Measurements from ENCODE around the gene TRDMT1.

The TRDMT1 gene

DNA sequence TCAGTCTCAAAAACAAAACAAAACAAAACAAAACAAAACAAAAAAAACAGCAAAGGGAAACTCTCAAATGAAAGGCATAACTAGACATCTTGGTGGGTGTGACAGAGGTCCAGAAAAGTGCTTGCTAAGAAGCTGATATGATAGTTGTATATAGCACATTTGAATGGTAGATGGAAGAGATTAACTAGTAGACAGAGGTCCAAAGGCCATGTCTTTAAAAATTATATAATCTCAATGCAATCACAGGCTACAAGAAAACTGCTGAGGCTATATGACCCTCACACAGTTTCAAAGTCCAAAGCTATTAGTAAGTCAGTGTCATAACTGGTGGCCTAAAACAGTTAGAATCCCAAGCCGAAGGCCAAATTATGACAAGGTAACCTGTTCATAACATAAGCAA, 56.2 kb downstream of the TRDMT1 start:
- Mint-ChIP-seq H3K36me3 (ENCODE audit: insufficient read depth) (peaks cover 4% of the 10 kb centered on the region), H3K4me3 (no peak overlapping the region), H3K27me3 (no peaks in the 10 kb centered on the region), H3K27ac (peak overlapping the region; percentile 22 to 85), H3K9me3 (peaks cover 0 to 2% of the 10 kb centered on the region in 2 donors), H3K4me1 (ENCODE audit: low read depth in 2 of 2) (peaks cover 7 to 8% of the 10 kb centered on the region in 2 donors)
- DNase-seq (no peak), ATAC-seq (replicated peaks) (no peak)

DNA sequence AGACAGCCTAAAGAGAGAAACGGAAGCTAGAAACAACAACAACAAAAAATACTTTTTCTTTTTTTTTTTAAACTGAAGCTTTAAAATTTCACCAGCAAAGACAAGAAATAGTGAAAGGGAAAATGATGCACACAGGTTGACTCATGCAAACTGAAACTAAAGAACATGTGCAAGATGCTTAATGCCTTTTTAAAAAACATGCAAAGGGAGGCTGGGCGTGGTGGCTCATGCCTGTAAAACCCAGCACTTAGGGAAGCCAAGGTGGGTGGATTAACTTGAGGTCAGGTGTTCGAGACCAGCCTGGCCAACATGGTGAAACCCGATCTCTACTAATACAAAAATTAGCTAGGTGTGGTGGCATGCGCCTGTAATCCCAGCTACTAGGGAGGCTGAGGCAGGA, 56.7 kb downstream of the TRDMT1 start:
- peak; percentile 29 for ATAC-seq (replicated peaks)
- Mint-ChIP-seq H3K27me3 (no peaks in the 10 kb centered on the region), H3K4me3 (no peak overlapping the region), H3K27ac (peak overlapping the region; percentile 22 to 85), H3K36me3 (ENCODE audit: insufficient read depth) (peaks cover 4% of the 10 kb centered on the region), H3K4me1 (ENCODE audit: low read depth in 2 of 2) (peaks cover 7 to 8% of the 10 kb centered on the region in 2 donors), H3K9me3 (peaks cover 0 to 2% of the 10 kb centered on the region in 2 donors)
- peak in 1 of 3 experiments; percentile 1 for DNase-seq

- Mint-ChIP-seq H3K36me3 (ENCODE audit: insufficient read depth) (peaks cover 4% of the 10 kb centered on the region), H3K27me3 (no peaks in the 10 kb centered on the region), H3K9me3 (peaks cover 0 to 2% of the 10 kb centered on the region in 2 donors), H3K4me3 (no peak overlapping the region), H3K4me1 (ENCODE audit: low read depth in 2 of 2) (peaks cover 7 to 8% of the 10 kb centered on the region in 2 donors), H3K27ac (no peak overlapping the region)
- DNase-seq: no peak
- ATAC-seq (replicated peaks): no peak
Observed at GRCh38 chr10:17144032-17144431, 57.4 kb downstream of the TRDMT1 start.

DNA sequence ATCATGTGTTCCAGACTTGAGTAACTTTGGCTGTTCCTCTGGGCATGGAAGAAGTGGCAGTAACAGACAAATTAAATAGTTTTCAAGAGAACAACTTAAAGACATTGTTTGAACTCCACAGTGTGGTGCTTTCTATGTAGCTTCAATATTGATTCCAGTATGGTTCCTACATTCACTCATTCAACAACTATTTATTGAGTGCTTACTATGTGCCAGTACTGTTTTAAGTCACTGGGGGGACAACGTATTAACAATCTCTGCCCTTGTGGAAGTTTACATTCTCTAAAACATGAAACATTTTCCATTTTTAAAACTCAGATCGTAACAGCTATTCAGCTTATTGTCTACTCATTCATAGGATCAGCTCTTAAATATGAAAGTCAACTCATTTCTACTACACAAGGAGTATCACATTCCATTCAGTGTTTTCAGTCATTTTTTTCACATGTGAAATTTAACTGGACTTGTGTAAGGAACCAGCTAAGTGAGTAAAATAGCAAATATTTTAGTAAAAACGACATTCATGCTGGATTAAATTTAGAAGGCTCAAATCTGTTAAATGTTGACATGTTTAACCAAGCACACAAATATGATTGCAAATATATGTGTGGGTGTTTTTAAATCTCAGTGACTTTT, 58.3 kb downstream of the TRDMT1 start:
- Mint-ChIP-seq H3K9me3 (peaks cover 0 to 2% of the 10 kb centered on the region in 2 donors), H3K27me3 (no peaks in the 10 kb centered on the region), H3K27ac (no peak overlapping the region), H3K36me3 (ENCODE audit: insufficient read depth) (peaks cover 4% of the 10 kb centered on the region), H3K4me1 (ENCODE audit: low read depth in 2 of 2) (peaks cover 7 to 8% of the 10 kb centered on the region in 2 donors), H3K4me3 (no peak overlapping the region)
- ATAC-seq (replicated peaks) (no peak), DNase-seq (no peak)

- Mint-ChIP-seq H3K4me3 (no peak overlapping the region), H3K27ac (no peak overlapping the region), H3K36me3 (ENCODE audit: insufficient read depth) (peaks cover 4% of the 10 kb centered on the region), H3K9me3 (peaks cover 0 to 2% of the 10 kb centered on the region in 2 donors), H3K27me3 (no peaks in the 10 kb centered on the region), H3K4me1 (ENCODE audit: low read depth in 2 of 2) (peaks cover 7 to 8% of the 10 kb centered on the region in 2 donors)
- DNase-seq (no peak), ATAC-seq (replicated peaks) (no peak)
Observed at GRCh38 chr10:17141504-17142229, 59.8 kb downstream of the TRDMT1 start.

- Mint-ChIP-seq H3K4me1 (ENCODE audit: low read depth in 2 of 2) (peaks cover 7 to 8% of the 10 kb centered on the region in 2 donors), H3K4me3 (no peak overlapping the region), H3K36me3 (ENCODE audit: insufficient read depth) (peaks cover 4% of the 10 kb centered on the region), H3K27me3 (no peaks in the 10 kb centered on the region), H3K27ac (no peak overlapping the region), H3K9me3 (peaks cover 0 to 2% of the 10 kb centered on the region in 2 donors)
- ATAC-seq (replicated peaks) (no peak), DNase-seq (no peak)
Observed at GRCh38 chr10:17140386-17140761, 61.1 kb downstream of the TRDMT1 start.

- H3K36me3 Mint-ChIP-seq (ENCODE audit: insufficient read depth): no peaks in the 10 kb centered on the region
- no peak overlapping the region for H3K27ac Mint-ChIP-seq
- DNase-seq (no peak), ATAC-seq (replicated peaks) (no peak)
- H3K9me3 Mint-ChIP-seq: peaks cover 0 to 2% of the 10 kb centered on the region in 2 donors
- H3K4me3 Mint-ChIP-seq: no peak overlapping the region
- no peaks in the 10 kb centered on the region for H3K4me1 Mint-ChIP-seq (ENCODE audit: low read depth in 2 of 2)
- no peaks in the 10 kb centered on the region for H3K27me3 Mint-ChIP-seq
Observed at GRCh38 chr10:17138460-17139042, 62.9 kb downstream of the TRDMT1 start.

DNA sequence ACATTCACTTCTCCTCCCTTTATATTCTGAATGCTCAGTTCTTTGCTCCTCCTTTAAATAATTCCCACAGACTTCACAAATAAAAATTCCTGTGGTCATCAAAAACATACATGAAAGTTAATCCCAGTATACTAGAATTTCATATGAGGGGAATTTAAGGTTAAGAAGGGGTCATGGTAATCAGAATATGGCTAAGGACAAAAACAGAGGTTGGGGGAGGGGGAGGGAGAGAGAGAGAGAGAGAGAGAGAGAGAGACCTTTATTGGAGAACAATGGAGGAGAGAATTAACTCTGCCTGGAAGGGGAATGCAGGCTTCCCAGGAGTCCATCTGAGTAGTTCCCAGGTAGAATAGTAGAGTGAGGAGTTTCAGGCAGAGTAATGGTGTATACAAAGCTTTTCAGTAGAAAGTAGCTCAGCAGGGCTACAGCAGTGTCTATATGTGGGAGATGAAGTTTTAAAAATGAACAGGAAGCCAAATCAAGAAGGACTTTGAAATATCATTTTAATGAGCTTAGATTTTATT, 66.7 kb downstream of the TRDMT1 start:
- H3K27me3 Mint-ChIP-seq: no peaks in the 10 kb centered on the region
- no peaks in the 10 kb centered on the region for H3K36me3 Mint-ChIP-seq (ENCODE audit: insufficient read depth)
- H3K4me3 Mint-ChIP-seq: no peak overlapping the region
- ATAC-seq (replicated peaks) (no peak), DNase-seq (no peak)
- H3K27ac Mint-ChIP-seq: peak overlapping the region in 1 of 2 donors; percentile 53
- H3K4me1 Mint-ChIP-seq (ENCODE audit: low read depth in 2 of 2): no peaks in the 10 kb centered on the region
- H3K9me3 Mint-ChIP-seq: no peaks in the 10 kb centered on the region

GRCh38 chr10:17134282-17134681, 67.2 kb downstream of the TRDMT1 start:
- Mint-ChIP-seq H3K4me1 (ENCODE audit: low read depth in 2 of 2) (no peaks in the 10 kb centered on the region), H3K4me3 (no peak overlapping the region), H3K36me3 (ENCODE audit: insufficient read depth) (no peaks in the 10 kb centered on the region), H3K27ac (peak overlapping the region in 1 of 2 donors; percentile 53), H3K9me3 (no peaks in the 10 kb centered on the region), H3K27me3 (no peaks in the 10 kb centered on the region)
- DNase-seq (no peak), ATAC-seq (replicated peaks) (no peak)

GRCh38 chr10:17129741-17130140, 71.7 kb downstream of the TRDMT1 start, which contains the start of gene CUBN:
Gene CUBN, minus strand, starts transcription at chr10:17129811. Its CDS starts 46 bp downstream, at chr10:17129765.
- peaks cover 0 to 4% of the 10 kb centered on the region in 2 donors for H3K4me1 Mint-ChIP-seq (ENCODE audit: low read depth in 2 of 2)
- DNase-seq (no peak), ATAC-seq (replicated peaks) (no peak)
- H3K4me3 Mint-ChIP-seq: no peak within 1 kb of the TSS
- no peaks in the 10 kb centered on the region for H3K9me3 Mint-ChIP-seq
- H3K27ac Mint-ChIP-seq: no peak within 1 kb of the TSS
- H3K27me3 Mint-ChIP-seq: no peaks in the 10 kb centered on the region
- no peaks in the 10 kb centered on the region for H3K36me3 Mint-ChIP-seq (ENCODE audit: insufficient read depth)

DNA sequence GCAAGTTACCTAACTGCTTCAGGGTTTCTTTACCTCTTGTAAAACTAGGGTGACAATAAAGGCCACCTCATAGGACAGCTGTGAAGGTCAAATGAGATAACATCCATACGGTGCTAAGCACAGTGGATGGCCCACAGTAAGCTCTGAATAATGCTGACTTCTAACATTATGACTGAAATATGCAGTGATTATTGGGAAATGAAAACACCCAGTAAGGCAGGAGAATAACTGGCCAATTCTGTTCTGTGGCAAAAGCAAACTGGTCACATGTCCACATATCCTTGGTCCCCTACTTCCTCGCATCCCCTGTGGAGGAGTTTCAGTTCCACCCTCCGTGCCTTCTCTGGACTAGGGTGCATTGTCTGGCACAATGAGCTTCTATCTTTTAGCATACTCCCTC, 73.2 kb downstream of the TRDMT1 start:
- no peak overlapping the region for H3K27ac Mint-ChIP-seq
- H3K4me3 Mint-ChIP-seq: no peak overlapping the region
- no peak for DNase-seq
- no peaks in the 10 kb centered on the region for H3K9me3 Mint-ChIP-seq
- H3K27me3 Mint-ChIP-seq: no peaks in the 10 kb centered on the region
- peaks cover 0 to 4% of the 10 kb centered on the region in 2 donors for H3K4me1 Mint-ChIP-seq (ENCODE audit: low read depth in 2 of 2)
- H3K36me3 Mint-ChIP-seq (ENCODE audit: insufficient read depth): no peaks in the 10 kb centered on the region
- ATAC-seq (replicated peaks): no peak

DNA sequence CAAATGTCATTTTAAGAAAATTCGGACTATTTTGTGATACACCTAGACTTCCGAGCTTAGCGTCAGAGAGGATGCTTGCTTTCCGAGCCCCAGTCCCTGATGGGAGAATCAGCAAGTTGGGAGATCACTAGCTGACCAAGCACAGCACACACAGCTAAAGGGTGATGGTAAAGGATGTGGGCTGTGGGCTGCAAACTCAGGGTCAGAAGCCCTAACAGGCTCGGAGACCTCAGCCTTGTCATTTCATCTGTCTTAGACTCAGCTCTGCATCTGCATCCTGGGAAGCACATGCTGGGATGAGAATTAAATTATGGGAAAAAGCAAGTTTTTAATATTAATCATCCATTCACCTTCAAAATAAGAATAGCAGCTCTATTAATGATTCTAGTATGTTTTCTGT, 75.1 kb downstream of the TRDMT1 start:
- no peak overlapping the region for H3K4me3 Mint-ChIP-seq
- no peaks in the 10 kb centered on the region for H3K27me3 Mint-ChIP-seq
- no peaks in the 10 kb centered on the region for H3K9me3 Mint-ChIP-seq
- peaks cover 0 to 4% of the 10 kb centered on the region in 2 donors for H3K4me1 Mint-ChIP-seq (ENCODE audit: low read depth in 2 of 2)
- peaks cover 6% of the 10 kb centered on the region for H3K36me3 Mint-ChIP-seq (ENCODE audit: insufficient read depth)
- no peak overlapping the region for H3K27ac Mint-ChIP-seq
- ATAC-seq (replicated peaks) (no peak), DNase-seq (no peak)

DNA sequence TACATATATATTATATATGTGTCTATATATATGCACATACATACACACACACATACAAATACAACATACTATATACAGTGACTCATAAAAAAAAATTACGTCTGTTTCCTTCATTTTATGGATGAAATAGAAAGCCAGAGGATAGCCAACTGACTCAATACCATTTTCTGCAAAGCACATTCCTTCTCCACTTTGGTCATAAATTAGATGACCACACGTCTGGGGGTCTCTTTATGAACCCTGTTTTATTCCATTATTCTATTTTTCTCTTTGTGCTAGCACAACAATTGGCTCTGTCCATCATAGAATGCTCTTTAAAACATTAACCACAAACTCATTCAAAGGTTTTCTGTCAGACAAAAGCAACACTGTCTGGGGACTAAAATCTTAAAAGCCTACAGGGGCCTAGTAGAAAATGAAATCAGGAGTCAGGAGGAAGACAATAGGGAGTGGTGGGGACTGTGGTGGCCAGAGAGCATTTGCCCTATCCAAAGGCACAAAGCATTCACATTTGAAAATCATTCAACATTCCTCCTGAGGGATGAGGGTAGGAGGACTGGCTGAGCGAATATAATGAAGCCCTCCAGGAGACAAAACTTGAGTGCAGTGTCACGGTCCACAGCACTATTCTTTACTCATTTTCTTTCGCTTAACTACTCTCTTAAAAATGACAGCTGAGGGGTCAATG, 76.1 kb downstream of the TRDMT1 start:
- Mint-ChIP-seq H3K27ac (peak overlapping the region in 1 of 2 donors; percentile 55), H3K4me3 (no peak overlapping the region), H3K36me3 (ENCODE audit: insufficient read depth) (peaks cover 13% of the 10 kb centered on the region), H3K9me3 (no peaks in the 10 kb centered on the region), H3K27me3 (no peaks in the 10 kb centered on the region), H3K4me1 (ENCODE audit: low read depth in 2 of 2) (peaks cover 0 to 4% of the 10 kb centered on the region in 2 donors)
- ATAC-seq (replicated peaks): no peak
- no peak for DNase-seq

Data from effector memory CD8-positive, alpha-beta T cell (primary cell).